Measurements from ENCODE around the gene PARPBP.

DNA sequence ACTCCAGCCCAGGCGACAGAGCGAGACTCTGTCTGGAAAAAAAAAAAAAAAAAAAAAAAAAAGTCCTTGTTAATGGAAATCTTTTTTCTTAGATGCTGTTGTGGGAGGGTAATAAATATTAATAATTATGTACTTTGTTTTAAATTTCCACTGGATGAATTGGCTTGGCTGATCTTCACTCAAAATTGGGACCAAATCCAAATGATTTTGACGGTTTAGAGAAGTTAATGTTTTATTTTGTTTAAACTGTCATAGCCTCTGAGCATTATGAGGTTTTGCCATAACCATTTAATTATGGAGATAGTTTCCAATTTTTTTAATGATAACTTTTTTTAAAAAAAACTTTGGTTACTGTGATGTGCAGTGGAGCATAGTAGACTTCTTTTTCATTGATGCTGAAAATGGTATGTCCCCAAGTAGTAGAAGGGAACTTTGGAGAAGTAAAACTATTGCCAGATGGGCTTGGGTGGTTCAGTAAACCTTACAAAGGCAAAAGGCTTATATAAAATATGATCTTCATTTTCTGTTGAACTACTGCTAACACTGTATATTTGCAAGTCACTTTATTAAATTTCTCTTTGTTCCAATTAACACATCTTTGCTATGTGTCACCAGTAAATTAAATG lies 81.6 kb downstream of the PARPBP start:
- TF ChIP-seq HNF4A (conservative IDR thresholded peaks at IDR 0.05) (no peak), TAF1 (conservative IDR thresholded peaks at IDR 0.05) (no peak), RAD21 (IDR thresholded peaks at IDR 0.05) (no peak), ZBTB33 (IDR thresholded peaks at IDR 0.05) (no peak), ATF3 (IDR thresholded peaks at IDR 0.05) (no peak)
- TF ChIP-seq, protein P1, sequence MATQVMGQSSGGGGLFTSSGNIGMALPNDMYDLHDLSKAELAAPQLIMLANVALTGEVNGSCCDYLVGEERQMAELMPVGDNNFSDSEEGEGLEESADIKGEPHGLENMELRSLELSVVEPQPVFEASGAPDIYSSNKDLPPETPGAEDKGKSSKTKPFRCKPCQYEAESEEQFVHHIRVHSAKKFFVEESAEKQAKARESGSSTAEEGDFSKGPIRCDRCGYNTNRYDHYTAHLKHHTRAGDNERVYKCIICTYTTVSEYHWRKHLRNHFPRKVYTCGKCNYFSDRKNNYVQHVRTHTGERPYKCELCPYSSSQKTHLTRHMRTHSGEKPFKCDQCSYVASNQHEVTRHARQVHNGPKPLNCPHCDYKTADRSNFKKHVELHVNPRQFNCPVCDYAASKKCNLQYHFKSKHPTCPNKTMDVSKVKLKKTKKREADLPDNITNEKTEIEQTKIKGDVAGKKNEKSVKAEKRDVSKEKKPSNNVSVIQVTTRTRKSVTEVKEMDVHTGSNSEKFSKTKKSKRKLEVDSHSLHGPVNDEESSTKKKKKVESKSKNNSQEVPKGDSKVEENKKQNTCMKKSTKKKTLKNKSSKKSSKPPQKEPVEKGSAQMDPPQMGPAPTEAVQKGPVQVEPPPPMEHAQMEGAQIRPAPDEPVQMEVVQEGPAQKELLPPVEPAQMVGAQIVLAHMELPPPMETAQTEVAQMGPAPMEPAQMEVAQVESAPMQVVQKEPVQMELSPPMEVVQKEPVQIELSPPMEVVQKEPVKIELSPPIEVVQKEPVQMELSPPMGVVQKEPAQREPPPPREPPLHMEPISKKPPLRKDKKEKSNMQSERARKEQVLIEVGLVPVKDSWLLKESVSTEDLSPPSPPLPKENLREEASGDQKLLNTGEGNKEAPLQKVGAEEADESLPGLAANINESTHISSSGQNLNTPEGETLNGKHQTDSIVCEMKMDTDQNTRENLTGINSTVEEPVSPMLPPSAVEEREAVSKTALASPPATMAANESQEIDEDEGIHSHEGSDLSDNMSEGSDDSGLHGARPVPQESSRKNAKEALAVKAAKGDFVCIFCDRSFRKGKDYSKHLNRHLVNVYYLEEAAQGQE (IDR thresholded peaks at IDR 0.05): no peak
- TF ChIP-seq, protein P2, sequence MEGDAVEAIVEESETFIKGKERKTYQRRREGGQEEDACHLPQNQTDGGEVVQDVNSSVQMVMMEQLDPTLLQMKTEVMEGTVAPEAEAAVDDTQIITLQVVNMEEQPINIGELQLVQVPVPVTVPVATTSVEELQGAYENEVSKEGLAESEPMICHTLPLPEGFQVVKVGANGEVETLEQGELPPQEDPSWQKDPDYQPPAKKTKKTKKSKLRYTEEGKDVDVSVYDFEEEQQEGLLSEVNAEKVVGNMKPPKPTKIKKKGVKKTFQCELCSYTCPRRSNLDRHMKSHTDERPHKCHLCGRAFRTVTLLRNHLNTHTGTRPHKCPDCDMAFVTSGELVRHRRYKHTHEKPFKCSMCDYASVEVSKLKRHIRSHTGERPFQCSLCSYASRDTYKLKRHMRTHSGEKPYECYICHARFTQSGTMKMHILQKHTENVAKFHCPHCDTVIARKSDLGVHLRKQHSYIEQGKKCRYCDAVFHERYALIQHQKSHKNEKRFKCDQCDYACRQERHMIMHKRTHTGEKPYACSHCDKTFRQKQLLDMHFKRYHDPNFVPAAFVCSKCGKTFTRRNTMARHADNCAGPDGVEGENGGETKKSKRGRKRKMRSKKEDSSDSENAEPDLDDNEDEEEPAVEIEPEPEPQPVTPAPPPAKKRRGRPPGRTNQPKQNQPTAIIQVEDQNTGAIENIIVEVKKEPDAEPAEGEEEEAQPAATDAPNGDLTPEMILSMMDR (IDR thresholded peaks at IDR 0.05; ENCODE audit: low read depth, low read length, missing input control): no peak

Data from liver (tissue), 3 donors.